ENCODE data around the gene MFN2.
"Not testable (repeated sequence)": the region's sequence is repeated elsewhere in the genome, so short reads cannot be mapped to it uniquely, and the experiment has no call there.

Gene MFN2

GRCh38 chr1:12028957-12029511 lies 48.8 kb downstream of the MFN2 start:
- no peak for DNase-seq

DNA sequence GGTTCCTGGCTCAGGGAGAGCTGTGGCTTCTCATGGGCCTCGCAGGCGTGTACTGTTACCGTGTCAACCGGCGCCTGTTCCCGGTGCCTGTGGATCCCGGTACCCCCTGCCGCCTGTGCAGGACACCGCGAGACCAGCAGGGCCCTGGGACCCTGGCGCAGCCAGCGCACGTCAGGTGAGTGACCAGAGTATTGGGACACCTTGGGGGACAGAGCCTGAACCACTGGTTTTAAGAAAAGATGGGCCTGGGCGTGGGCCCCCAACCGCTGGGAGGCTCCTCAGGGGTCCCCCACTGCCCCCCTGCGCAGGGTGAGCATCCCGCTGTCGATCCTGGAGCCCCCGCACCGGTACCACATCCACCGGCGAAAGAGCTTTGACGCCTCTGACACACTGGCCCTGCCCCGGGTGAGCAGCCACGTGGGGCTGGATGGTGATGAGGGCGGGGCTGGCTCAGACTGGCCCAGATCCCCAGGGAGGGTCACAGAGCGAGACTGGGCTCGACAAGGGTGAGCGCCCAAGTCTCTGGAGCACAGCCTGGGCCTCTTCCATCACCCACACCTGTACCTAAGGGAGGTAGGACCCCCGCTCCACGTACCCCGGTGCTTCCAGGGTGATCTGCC lies 49.6 kb downstream of the MFN2 start:
- no peak for DNase-seq

DNA sequence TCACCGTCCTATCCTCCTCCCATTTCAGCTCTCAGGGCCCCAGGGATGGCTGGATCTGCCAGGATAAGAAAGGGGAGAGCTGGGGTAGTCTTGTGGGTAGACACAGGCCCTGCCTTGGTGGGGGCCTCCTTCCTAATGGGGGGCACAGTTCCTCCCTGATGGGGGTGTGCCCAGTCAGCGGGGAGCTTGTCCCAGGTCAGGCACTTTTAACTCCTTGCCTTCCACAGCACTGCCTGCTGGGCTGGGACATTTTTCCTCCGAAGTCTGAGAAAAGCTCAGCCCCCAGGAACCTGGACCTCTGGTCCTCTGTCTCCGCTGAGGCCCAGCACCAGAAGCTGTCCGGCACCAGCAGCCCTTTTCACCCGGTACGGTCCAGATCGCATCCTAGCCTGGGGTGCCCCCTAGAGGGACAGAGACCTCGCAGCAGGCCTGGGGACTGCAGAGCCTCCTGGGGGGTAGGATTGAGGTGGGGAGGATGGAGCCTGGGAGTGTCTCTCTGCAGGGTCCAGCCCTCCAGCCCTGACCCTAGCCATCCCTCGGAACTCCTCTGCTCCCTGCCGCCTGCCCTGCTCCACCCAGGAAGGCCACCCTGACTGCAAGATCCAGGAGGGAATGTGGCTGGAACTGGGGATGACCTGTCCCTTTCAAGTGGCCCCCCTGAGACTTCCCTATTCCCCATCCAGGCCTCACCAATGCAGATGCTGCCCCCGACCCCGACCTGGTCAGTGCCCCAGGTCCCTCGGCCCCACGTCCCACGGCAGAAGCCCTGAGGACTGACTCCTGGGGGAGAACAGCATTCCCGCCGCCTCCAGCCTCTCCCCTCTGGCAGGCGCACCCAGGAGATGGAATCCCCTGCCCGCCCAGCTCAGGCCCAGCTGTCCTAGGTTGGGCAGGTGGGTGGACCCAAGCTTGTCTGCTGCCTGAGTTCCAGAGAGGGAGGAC lies 51.1 kb downstream of the MFN2 start:
- no peak for DNase-seq

GRCh38 chr1:12032161-12032621 lies 51.9 kb downstream of the MFN2 start:
- no peak for DNase-seq

- not testable (repeated sequence) for DNase-seq
Observed at GRCh38 chr1:12033441-12033840, 53.2 kb downstream of the MFN2 start.

DNA sequence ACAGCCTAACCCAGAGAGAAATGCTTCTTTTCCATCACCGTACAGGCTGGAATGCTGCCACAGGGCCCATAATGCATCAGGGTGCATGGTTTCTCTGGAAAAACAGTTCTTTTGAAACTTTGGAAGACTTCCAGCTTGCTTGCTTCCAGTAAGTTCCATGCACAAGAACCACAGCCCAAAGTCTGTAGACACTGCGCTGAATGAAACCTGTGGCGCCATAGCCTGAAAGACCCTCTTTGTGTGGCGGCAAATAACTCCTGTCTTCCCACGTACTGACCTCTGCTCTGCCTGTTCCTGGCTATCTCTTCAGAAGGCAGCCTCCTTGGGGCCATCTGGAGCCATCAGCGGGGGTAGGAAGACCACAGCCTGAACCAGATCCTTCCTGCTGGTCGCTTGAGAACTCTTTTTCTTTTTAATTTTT lies 54.1 kb downstream of the MFN2 start:
- no peak for DNase-seq

DNA sequence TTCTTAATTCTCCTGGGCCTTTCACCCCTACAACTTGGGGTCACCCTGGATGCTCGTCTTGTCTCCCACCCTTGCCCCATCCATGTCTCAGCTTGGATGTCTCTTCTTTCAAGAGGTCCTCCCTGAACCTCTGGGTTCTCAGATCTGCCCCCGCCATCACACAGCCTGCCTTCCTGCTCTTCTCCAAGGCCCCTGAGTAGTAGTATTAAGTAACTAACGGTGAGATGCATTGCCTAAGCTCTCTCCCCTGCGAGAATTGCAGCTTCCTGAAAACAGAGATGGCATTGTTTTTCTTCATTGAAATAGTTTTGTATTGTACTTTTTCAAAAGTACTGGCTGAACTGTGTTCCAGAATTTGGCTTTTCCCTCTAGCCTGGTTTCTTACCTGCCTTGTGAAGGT lies 55.1 kb downstream of the MFN2 start:
- DNase-seq, result no peak

DNA sequence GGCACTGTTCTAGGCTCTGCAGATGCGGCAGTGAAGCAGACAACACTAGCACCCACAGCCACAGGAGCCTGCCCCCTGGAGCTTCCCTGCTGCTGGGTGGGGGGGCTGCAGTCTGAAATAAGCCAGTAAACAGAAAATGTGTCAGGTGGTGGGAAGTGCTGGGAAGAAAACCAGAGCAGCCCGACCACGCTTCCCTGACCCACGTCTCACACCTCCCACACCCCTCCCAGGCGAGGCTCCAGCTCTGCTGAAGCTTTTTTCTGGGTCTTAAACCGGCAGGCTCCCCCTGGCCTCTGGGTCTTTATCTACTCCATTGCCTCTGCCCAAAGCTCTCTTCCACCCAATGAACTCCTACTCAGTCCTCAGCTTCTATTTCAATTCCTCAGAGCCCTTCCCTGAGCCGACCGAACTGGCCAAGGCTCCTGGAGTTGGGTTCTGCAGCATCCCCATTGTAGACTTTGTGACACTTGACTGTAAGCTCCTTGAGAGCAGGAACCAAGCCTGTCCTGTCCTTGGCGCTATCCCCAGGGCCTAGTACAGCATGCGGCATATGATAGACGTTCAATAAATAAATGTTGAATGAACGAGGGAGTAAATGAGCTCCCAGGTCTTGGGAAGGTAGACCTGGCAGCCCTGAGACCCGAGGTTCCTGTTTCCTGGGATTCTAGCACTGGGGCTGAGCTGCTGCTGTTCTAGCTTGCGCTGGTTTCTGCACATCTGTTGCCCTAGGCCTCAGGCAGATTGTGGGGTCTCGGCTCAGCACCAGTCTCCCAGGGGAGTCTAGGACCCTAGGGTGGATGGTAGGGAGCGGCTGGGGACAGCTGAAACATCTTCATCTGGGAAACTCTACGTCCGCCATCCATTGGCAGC lies 57.5 kb downstream of the MFN2 start:
- DNase-seq, result no peak

- DNase-seq, result no peak
Observed at GRCh38 chr1:12038356-12039163, 58.3 kb downstream of the MFN2 start.

DNA sequence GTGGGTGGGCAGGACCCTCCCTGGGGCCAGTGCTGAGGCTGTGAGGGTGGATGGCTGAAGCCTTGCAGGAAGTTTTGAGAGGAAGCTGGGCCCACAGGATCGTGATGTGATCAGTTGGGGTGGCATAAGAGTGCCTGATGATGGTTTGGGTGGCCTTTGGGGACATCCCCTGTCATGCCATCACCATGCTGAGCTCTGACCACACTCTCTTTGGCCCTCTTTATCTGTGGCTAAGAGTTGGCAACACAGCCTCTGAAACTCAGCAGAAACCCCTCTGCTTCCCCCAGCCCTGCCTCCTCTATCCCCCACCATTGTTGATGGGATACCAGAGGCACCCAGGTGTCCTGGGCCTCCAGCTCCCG lies 58.9 kb downstream of the MFN2 start:
- no peak for DNase-seq

GRCh38 chr1:12039824-12040456 lies 59.7 kb downstream of the MFN2 start:
- not testable (repeated sequence) for DNase-seq

- DNase-seq, result no peak
Observed at GRCh38 chr1:12040457-12041051, 60.3 kb downstream of the MFN2 start.

DNA sequence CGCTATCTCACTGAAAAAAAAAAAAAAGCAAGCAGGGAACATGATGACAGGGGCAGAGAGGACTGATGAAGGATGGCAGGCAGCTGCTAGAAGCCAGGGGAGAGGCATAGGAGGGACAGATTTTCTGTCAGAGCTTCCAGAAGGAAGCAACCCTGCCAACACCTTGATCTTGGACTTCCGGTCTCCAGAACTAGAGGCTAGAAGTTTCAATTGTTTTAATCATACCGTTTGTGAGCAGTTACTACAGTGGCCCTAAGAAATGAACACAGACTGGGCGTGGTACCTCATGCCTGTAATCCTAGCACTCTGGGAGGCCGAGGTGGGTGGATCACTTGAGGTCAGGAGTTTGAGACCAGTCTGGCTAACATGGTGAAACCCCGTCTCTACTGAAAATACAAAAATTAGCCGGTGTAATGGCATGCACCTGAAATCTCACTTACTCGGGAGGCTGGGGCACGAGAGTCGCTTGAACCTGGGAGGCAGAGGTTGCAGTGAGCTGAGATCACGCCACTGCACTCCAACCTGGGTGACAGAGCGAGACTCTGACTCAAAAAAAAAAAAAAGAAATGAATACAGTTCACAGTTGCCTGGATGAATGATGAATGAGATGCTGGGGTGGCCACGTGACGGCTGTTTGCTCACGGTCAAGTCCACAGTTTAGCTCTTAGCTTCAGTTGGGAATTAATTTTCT lies 64.1 kb downstream of the MFN2 start:
- not testable (repeated sequence) for DNase-seq

DNA sequence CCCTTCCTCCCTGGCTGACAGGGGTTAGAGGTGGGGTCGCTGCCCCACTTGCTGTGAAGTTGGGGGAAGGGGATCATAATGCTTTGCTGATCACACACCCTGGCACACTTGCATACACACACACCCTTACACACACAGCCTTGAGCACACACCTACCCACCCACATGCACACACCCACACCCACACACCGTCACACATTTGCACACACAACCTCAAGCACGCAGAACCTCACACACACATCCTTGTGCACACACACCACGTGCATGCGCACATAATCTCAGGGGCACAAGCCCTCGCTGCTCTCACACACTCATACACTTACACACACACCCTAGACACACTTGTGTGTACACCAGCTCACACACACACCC lies 66.5 kb downstream of the MFN2 start:
- DNase-seq, result no peak

DNA sequence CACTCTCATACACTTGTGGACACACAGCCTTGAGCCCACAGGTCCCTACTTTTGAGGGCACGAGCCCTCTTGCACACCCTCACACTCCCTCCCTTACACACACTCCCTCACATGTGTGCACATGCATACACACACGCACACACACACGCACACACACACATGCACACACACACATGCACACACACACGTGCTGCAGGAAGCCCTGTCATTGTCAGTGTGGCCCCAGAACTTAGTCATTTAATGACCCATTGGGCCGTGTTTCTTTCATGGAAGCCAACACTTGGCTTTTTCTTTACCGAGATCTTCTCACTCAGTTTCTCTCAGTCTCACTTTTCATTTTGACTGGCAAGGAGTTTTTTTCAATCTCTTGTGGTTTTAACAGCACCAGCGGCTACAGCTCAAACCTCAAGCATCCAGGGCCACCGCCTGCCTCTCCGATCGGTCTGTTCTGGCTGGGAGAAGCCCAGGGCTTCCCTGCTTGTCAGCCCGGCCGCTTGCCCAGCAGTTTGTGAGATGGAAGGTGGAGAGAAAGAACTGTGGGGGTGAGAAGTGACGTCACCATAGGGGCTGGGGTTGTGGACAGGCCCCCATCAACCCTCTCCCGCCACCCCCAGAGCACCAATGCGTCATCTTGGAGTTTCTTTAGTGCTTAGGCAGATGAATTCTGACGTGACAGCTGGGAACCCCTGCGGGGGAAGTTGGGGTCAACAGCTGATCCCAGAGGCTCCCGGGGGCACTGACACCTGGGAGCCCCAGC lies 67.1 kb downstream of the MFN2 start:
- DNase-seq, result no peak

DNA sequence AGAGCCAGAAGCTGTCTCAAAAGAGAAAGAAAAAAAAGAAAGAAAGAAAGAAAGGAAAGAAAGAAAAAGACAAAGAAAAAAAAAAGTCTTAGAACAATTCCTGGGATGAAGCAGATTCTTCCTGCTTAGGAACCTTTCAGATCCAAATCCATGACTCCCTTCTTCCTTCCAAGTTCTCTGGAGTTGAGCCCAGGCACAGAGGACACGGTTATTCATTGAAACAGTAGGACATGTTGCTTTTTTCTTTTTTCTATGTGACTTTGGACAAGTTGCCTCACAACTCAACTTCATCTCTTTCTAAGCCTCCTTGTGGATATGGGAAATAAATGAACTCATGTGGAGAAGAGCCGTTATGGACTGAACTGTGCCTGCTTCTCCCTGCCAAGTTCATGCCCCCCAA lies 68.1 kb downstream of the MFN2 start:
- DNase-seq, result no peak

GRCh38 chr1:12049616-12050015 lies 69.4 kb downstream of the MFN2 start:
- no peak for DNase-seq

- no peak for DNase-seq
Observed at GRCh38 chr1:12051361-12051760, 71.1 kb downstream of the MFN2 start.

DNA sequence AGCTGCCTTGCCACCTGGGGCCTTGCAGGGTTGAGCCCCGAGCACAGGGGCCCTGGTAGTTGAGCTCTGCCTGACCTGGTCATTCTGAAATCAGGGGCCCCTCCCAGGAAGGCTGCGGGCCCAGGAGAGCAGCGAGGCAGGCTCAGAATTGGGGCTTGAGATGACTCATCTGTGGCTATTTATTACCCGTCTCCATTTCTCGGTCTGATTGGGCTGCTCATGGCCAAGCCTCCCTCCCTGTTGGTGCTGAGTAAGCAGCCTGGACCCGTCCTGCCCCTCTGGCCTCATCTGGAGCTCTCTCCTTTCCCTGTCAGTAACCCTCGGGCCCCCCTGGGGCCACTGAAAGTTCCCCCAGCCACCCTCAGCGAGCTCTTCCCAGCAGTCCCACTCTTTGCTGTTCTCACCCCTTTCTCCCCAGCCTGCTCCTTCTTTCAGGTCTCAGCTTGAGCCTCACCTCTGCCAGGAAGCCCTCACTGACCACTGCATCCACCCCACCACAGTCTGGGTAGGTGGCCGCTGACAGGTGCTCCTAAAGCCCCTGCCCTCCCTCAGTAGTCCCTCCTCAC lies 71.8 kb downstream of the MFN2 start:
- DNase-seq, result no peak

Measured in T-helper 9 cell (primary cell).